HG03575 (cell line): Measurements from ENCODE around the gene RXFP2.

Source experiments
- ATAC-seq: cut with Tn5 transposase; IDR thresholded peaks from one replicate; pipeline ENCODE4 v1.9.1; 2021; ENCODE audit not compliant: unreplicated experiment, insufficient number of reproducible peaks, low FRiP score; ENCODE audit errors: extremely low read depth

Gene RXFP2

GRCh38 chr13:31814536-31814935 is 75.2 kb downstream of the RXFP2 start:
- ATAC-seq, result no peak

- ATAC-seq, result no peak
These were observed 76.2 kb downstream of the RXFP2 start for GRCh38 chr13:31815361-31816144.

- ATAC-seq, result no peak
These were observed 78.9 kb downstream of the RXFP2 start for GRCh38 chr13:31818236-31818635.

- no peak for ATAC-seq
These were observed 85.6 kb downstream of the RXFP2 start for GRCh38 chr13:31824705-31825517.

GRCh38 chr13:31826521-31826920 is 87.2 kb downstream of the RXFP2 start:
- ATAC-seq, result no peak

- no peak for ATAC-seq
These were observed 88.4 kb downstream of the RXFP2 start for GRCh38 chr13:31827707-31828106.

- no peak for ATAC-seq
These were observed 96.6 kb downstream of the RXFP2 start for GRCh38 chr13:31835932-31836331.

- no peak for ATAC-seq
These were observed 103.7 kb downstream of the RXFP2 start for GRCh38 chr13:31843044-31843443.

- ATAC-seq, result no peak
These were observed 107.0 kb downstream of the RXFP2 start for GRCh38 chr13:31846182-31846938.

- no peak for ATAC-seq
These were observed 107.8 kb downstream of the RXFP2 start for GRCh38 chr13:31846961-31847752.

GRCh38 chr13:31848621-31849020 is 109.3 kb downstream of the RXFP2 start:
- ATAC-seq, result no peak

GRCh38 chr13:31849206-31849605 is 109.9 kb downstream of the RXFP2 start:
- ATAC-seq, result no peak

GRCh38 chr13:31850041-31850555 is 110.8 kb downstream of the RXFP2 start:
- ATAC-seq, result no peak

- no peak for ATAC-seq
These were observed 111.9 kb downstream of the RXFP2 start for GRCh38 chr13:31851216-31851615.
